Esophagus muscularis mucosa (tissue), 4 donors: ENCODE measurements around the gene SPSB1. TPM values are rescaled to one million over a fixed set of nuclear protein-coding genes. Genes with fewer than 3 reads are reported as not detected.

Experiments
- DNase-seq: peaks from one replicate; pipeline ENCODE4 v3.0.0-alpha.2; 2017; ENCODE audit errors: extremely low spot score
- H3K27ac ChIP-seq, 4 donors: fragments of 200-600 bp; sonication (generic); replicated peaks in 1 of 4; 1 replicate in 3 of 4; 2 replicates in 1 of 4; pipeline ENCODE4 v1.5.1; 2016 to 2019; ENCODE audit warnings: mild to moderate bottlenecking in 1 of 4
- H3K27me3 ChIP-seq, 4 donors: fragments of 200-600 bp; sonication (generic); one replicate each; pipeline versions ENCODE4 v1.5.1 to v1.6.0; 2016 to 2019
- H3K36me3 ChIP-seq, 4 donors: fragments of 200-600 bp; sonication (generic); one replicate each; pipeline ENCODE4 v1.5.1; 2016 to 2019
- H3K4me1 ChIP-seq, 4 donors: fragments of 200-600 bp; sonication (generic); one replicate each; pipeline ENCODE4 v1.5.1; 2016 to 2019
- H3K4me3 ChIP-seq, 4 donors: fragments of 200-600 bp; sonication (generic); 1 replicate in 2 of 4; 2 replicates in 2 of 4; pipeline ENCODE4 v1.5.1; 2016 to 2019; ENCODE audit warnings: mild to moderate bottlenecking in 4 of 4, moderate library complexity in 1 of 4
- H3K9me3 ChIP-seq, 4 donors: fragments of 200-600 bp; sonication (generic); 1 replicate in 3 of 4; 2 replicates in 1 of 4; pipeline ENCODE4 v1.5.1; 2016 to 2019
- CTCF ChIP-seq, 3 experiments: fragments of 200-600 bp in 2 of 3; fragments of 450-650 bp in 1 of 3; sonication (generic) in 2 of 3; IDR thresholded peaks; one replicate each; pipeline ENCODE4 v1.5.1; 2017 to 2019; ENCODE audit warnings: antibody characterized with exemption in 3 of 3, mild to moderate bottlenecking in 2 of 3, moderate library complexity in 1 of 3
- EP300 ChIP-seq: sonication (generic); formaldehyde crosslinking; IDR thresholded peaks from one replicate; pipeline ENCODE4 v1.6.1; 2017; ENCODE audit warnings: antibody characterized with exemption
- POLR2A ChIP-seq: fragments of 450-650 bp; IDR thresholded peaks from one replicate; pipeline ENCODE4 v1.6.1; 2017; ENCODE audit warnings: antibody characterized with exemption, moderate library complexity, mild to moderate bottlenecking, low read depth
- POLR2AphosphoS5 ChIP-seq, 2 donors: sonication (generic); formaldehyde crosslinking; IDR thresholded peaks; one replicate each; pipeline ENCODE4 v1.6.1; 2017; ENCODE audit warnings: antibody characterized with exemption in 2 of 2
- WGBS: methylation state at CpG from one replicate; pipeline ENCODE4 v1.1.5; 2018; 5-methylcytosine and 5-hydroxymethylcytosine counted together
- intact Hi-C: fragments of 100-400 bp; cut with DNase I; formaldehyde crosslinking; loops from one replicate; pipeline ENCODE4 v1.15.1; 2023
- total RNA-seq, 4 donors: library from RNA; depleted of rRNA; stranded (reverse); fragments of >200 nt; gene quantifications; one replicate each; pipeline versions ENCODE4 v1.1.0 to v1.2.1, GENCODE V29; 2016

Gene SPSB1
- total RNA-seq, 4 donors from 2014 or later = 61.0 to 104 (median 97.4) TPM

- Histone ChIP-seq H3K27ac (no peak overlapping the region), H3K27me3 (no peaks in the 10 kb centered on the region)
- intact Hi-C loops = no loop called here
Measured at GRCh38 chr1:9410737-9411297, 118.1 kb downstream of the SPSB1 start.

DNA sequence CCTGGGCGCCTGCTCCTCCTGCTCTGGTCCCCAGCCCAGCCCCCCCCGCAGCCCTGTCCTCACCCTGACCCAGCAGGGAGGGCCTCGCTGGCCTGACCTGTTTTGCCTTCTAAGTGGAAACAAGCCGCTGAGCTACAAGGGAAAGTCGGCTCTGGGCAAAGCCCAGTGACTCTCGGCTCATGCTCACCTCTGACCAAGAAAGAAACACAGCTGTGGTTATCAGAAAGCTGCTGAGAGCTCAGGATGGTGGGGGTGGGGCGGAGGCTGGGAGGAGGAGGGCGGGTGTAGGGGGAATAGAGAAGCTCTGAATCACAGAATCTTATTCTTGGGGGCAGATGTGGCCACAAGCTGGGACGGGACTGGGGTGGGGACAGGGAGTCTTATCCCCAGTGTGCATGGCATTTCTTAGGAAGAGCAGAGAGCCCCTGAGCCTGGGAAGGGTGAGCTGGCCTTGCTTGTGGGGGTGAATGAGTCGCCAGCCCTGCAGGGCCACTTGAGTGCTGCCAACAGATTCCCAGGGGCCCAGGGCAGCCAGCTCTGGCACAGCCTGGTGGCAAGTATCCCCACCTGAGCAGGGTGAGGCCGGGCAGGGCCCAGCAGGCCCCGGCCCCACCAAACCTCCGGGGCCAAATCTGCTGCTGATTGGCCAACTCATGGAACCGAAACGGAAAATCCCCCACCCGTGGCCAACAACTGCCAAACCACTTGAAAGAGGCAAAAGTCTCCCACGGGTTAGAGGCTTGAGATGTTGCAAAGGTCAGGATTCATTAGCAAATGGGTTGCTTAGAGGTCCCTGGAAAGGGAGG lies 120.6 kb downstream of the SPSB1 start:
- no peaks in the 10 kb centered on the region for H3K36me3 ChIP-seq
- no peaks in the 10 kb centered on the region for H3K27me3 ChIP-seq
- WGBS = 23% methylated on average over 13 of the region's 17 CpGs
- peak overlapping the region; percentile 88 to 92 (median 90) for H3K27ac ChIP-seq
- H3K4me3 ChIP-seq = peak overlapping the region in 1 of 4 donors; percentile 2
- DNase-seq = no peak
- intact Hi-C loops = no loop called here
- H3K4me1 ChIP-seq = peaks cover 24 to 36% (median 31%) of the 10 kb centered on the region in 4 donors
- no peaks in the 10 kb centered on the region for H3K9me3 ChIP-seq
- TF ChIP-seq POLR2A (no peak), CTCF (IDR thresholded peaks at IDR 0.05) (no peak), POLR2AphosphoS5 (IDR thresholded peaks at IDR 0.05) (peak; percentile 58 to 68), EP300 (no peak)

More at GRCh38 chr1:9410737-9411297, 118.1 kb downstream of the SPSB1 start:
- no peak for DNase-seq
- 72% methylated on average over 6 of the region's 7 CpGs for WGBS
- Histone ChIP-seq H3K4me3 (no peak overlapping the region), H3K9me3 (no peaks in the 10 kb centered on the region), H3K4me1 (peaks cover 24 to 36% (median 31%) of the 10 kb centered on the region in 4 donors), H3K36me3 (no peaks in the 10 kb centered on the region)
- TF ChIP-seq POLR2AphosphoS5 (IDR thresholded peaks at IDR 0.05) (no peak), CTCF (IDR thresholded peaks at IDR 0.05) (no peak), EP300 (no peak), POLR2A (no peak)

- TF ChIP-seq EP300 (no peak), POLR2AphosphoS5 (IDR thresholded peaks at IDR 0.05) (peak; percentile 37 to 40), CTCF (IDR thresholded peaks at IDR 0.05) (no peak)
- Histone ChIP-seq H3K4me1 (peaks cover 24 to 36% (median 31%) of the 10 kb centered on the region in 4 donors), H3K9me3 (no peaks in the 10 kb centered on the region), H3K27ac (peak overlapping the region; percentile 88 to 92 (median 90)), H3K27me3 (no peaks in the 10 kb centered on the region), H3K4me3 (peak overlapping the region in 1 of 4 donors; percentile 2), H3K36me3 (no peaks in the 10 kb centered on the region)
- intact Hi-C loops = no loop called here
- WGBS = 26% methylated on average over 4 of the region's 4 CpGs
- no peak for DNase-seq
Measured at GRCh38 chr1:9413877-9414213, 121.2 kb downstream of the SPSB1 start.

GRCh38 chr1:9416506-9416905 lies 123.8 kb downstream of the SPSB1 start:
- intact Hi-C loops = no loop called here
- WGBS = 91% methylated on average over 9 of the region's 9 CpGs
- DNase-seq = no peak
- H3K36me3 ChIP-seq = no peaks in the 10 kb centered on the region
- H3K27me3 ChIP-seq = no peaks in the 10 kb centered on the region
- no peak overlapping the region for H3K27ac ChIP-seq
- H3K4me1 ChIP-seq = peaks cover 24 to 36% (median 31%) of the 10 kb centered on the region in 4 donors
- H3K4me3 ChIP-seq = no peak overlapping the region
- TF ChIP-seq EP300 (no peak), POLR2A (no peak), POLR2AphosphoS5 (IDR thresholded peaks at IDR 0.05) (no peak), CTCF (IDR thresholded peaks at IDR 0.05) (no peak)
- H3K9me3 ChIP-seq = no peaks in the 10 kb centered on the region
